Activated B cell treated with CpG ODN at 0.5 μM for 24 hours (primary cell): ENCODE measurements around the gene CCR9. TPM values are rescaled to one million over a fixed set of nuclear protein-coding genes. Genes with fewer than 3 reads are reported as not detected.

ENCODE experiments used
- ATAC-seq: fragments of 200-7000 bp; cut with Tn5 transposase; one replicate; pipeline ENCODE4 v1.10.0; 2021; ENCODE audit warnings: low read depth, mild to moderate bottlenecking, moderate library complexity
- CTCF ChIA-PET: fragments of 350-600 bp; sonication (Branson Sonifier 250); formaldehyde crosslinking; loops from one replicate; lab custom pipeline; 2021; ENCODE audit warnings: antibody characterized with exemption; lab: Charles Lee
- POLR2A ChIA-PET: fragments of 350-600 bp; sonication (Branson Sonifier 250); formaldehyde crosslinking; loops from one replicate; lab custom pipeline; 2021; ENCODE audit warnings: antibody characterized with exemption; lab: Charles Lee
- DNase-seq: peaks from one replicate; pipeline ENCODE4 v3.0.0; 2022
- H3K27ac Mint-ChIP-seq: one replicate; pipeline ENCODE4 v1.8.0; 2020; ENCODE audit warnings: mixed read lengths
- H3K27me3 Mint-ChIP-seq: one replicate; pipeline ENCODE4 v1.8.0; 2021; ENCODE audit warnings: mixed read lengths
- H3K36me3 Mint-ChIP-seq: one replicate; pipeline ENCODE4 v1.8.0; 2021; ENCODE audit warnings: low read depth, mixed read lengths
- H3K4me1 Mint-ChIP-seq: one replicate; pipeline ENCODE4 v1.8.0; 2021; ENCODE audit warnings: mixed read lengths
- H3K4me3 Mint-ChIP-seq: one replicate; pipeline ENCODE4 v1.8.0; 2020; ENCODE audit warnings: mild to moderate bottlenecking, mixed read lengths
- H3K9me3 Mint-ChIP-seq: one replicate; pipeline ENCODE4 v1.8.0; 2020; ENCODE audit warnings: mixed read lengths
- intact Hi-C: fragments of 100-400 bp; cut with micrococcal nuclease; formaldehyde crosslinking; loops from one replicate; pipeline ENCODE4 v1.15.1; 2024
- total RNA-seq: library from RNA; stranded (reverse); gene quantifications from 2 replicates; pipeline ENCODE4 v1.2.3, GENCODE V29; 2022
- TF ChIP-seq, protein P1 (sequence below): fragments of 200-600 bp; IDR thresholded peaks from one replicate; pipeline ENCODE4 v1.8.0; 2022; ENCODE audit warnings: antibody characterized with exemption, mild to moderate bottlenecking

Gene CCR9, protein sequence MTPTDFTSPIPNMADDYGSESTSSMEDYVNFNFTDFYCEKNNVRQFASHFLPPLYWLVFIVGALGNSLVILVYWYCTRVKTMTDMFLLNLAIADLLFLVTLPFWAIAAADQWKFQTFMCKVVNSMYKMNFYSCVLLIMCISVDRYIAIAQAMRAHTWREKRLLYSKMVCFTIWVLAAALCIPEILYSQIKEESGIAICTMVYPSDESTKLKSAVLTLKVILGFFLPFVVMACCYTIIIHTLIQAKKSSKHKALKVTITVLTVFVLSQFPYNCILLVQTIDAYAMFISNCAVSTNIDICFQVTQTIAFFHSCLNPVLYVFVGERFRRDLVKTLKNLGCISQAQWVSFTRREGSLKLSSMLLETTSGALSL
- total RNA-seq: 0.44 and 0.84 TPM in 2 replicates

DNA sequence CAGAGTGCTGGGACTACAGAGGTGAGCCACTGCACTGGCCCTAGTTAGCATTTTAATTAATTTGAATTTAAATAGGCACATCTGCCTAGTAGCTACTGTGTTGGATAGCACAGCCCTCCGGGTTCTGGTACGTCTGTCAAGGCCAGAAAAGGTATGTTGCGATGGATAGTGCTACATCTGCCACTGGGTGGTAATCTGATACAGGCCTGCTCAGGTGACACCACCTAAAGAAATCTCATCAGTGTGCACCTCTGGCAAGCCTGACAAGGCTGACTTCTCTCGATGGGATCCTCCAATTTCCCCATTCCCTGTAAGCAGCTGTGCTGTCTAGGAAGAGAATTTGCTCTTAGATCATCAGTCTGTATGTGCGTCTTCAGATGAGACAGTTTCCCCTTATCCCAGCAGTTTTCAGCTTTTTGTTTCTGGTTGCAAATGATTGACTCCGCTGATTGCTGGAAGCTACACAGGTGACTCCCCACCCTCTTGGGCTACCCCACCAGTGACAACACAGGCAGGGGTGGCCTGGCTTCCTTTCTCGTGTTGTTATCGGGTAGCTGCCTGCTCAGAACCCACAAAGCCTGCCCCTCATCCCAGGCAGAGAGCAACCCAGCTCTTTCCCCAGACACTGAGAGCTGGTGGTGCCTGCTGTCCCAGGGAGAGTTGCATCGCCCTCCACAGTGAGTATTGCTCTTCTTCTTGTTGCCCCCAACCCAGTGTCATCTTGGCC lies at the start of gene CCR9:
CCR9 (plus strand) TSS at position 565 of the 727 bp plus-strand sequence. CDS start 8,391 bp downstream, outside the sequence.
- Mint-ChIP-seq H3K9me3 (no peaks in the 10 kb centered on the region), H3K36me3 (no peaks in the 10 kb centered on the region), H3K4me1 (peaks cover 32% of the 10 kb centered on the region), H3K27me3 (peaks cover 3% of the 10 kb centered on the region), H3K27ac (no peak within 1 kb of the TSS), H3K4me3 (no peak within 1 kb of the TSS)
- DNase-seq (no peak), ATAC-seq (no peak)
- ChIA-PET POLR2A (no interaction called here), CTCF (no interaction called here)
- intact Hi-C loops: no loop called here
- TF ChIP-seq, protein P1, sequence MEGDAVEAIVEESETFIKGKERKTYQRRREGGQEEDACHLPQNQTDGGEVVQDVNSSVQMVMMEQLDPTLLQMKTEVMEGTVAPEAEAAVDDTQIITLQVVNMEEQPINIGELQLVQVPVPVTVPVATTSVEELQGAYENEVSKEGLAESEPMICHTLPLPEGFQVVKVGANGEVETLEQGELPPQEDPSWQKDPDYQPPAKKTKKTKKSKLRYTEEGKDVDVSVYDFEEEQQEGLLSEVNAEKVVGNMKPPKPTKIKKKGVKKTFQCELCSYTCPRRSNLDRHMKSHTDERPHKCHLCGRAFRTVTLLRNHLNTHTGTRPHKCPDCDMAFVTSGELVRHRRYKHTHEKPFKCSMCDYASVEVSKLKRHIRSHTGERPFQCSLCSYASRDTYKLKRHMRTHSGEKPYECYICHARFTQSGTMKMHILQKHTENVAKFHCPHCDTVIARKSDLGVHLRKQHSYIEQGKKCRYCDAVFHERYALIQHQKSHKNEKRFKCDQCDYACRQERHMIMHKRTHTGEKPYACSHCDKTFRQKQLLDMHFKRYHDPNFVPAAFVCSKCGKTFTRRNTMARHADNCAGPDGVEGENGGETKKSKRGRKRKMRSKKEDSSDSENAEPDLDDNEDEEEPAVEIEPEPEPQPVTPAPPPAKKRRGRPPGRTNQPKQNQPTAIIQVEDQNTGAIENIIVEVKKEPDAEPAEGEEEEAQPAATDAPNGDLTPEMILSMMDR: no peak

DNA sequence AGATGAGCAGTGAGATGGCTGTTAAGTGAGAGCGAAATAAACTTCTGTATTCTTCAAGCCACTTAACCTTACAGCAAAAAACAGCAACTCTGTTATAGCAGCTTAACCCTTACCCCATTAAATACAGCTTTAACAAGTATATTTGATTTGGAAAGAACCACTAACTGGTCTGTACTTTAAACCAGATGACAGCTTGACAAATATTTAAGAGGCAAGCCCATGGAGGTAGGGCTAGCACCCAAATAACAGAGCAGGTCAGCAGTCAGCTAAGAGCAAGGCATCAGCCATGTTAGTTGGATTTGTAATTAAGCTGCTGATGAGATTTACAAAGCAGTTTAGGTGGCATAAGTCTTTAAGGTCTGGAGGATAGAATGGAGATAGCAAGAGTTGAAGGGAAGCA lies 47.9 kb upstream of the CCR9 start:
- intact Hi-C loops: no loop called here
- CTCF ChIA-PET: no interaction called here
- POLR2A ChIA-PET: no interaction called here
- Mint-ChIP-seq H3K27ac (no peak overlapping the region), H3K4me3 (no peak overlapping the region), H3K4me1 (peaks cover 20% of the 10 kb centered on the region), H3K9me3 (no peaks in the 10 kb centered on the region), H3K36me3 (peaks cover 26% of the 10 kb centered on the region), H3K27me3 (peaks cover 2% of the 10 kb centered on the region)
- TF ChIP-seq, protein P1: no peak
- no peak for DNase-seq
- ATAC-seq: no peak

DNA sequence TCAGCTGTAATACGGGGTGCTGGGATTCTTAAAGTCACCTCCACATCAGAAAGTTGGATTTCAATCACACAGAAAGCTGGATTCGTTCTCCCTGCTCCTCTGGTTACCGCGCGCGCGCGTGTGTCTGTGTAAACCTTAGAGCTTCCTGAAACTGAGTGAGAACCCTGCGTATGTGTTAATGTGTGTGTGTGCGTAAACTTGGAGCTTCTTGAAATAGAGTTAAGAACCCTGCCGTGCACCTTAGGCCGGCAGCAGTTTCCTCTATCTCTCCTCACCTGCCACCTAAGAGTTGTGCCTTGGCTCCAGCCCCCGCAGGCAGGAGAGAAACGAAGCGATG lies 45.0 kb upstream of the CCR9 start:
- DNase-seq: no peak

DNA sequence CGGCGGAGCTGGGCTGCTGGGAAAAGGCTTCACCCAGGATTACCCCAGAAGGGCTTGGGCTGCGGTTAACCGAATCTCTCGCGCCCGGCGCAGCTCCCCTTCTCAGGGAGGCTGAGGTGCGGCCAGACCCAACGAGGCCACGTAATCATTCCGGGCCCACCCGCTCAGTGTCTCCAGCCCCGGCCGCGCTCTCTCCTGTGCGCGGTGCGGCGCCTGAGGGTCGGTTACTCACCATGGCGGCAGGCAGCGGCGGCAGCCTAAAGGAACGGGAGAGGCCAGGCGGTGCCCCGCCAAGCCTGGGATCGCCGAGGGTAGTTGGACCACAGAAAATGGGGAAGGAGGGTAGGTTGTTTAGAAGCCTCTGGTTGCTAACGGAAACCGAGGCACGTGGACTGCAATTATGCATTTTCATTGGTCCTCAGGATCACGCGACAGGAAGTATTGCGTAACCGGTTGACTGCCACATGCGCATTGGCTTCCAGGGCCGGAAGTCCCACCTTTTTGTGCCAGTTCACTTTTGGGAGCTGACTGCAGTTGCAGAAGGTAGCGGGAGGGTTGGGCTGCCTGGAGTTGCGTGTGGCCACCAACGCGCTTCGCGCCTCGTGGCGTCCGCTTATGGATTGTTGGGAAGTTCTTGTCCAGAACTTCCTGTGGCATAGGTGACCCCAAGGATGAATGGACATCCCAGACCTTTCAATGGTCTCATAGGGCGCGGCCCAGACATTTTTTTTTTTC lies 44.4 kb upstream of the CCR9 start, which contains the start of gene LZTFL1:
LZTFL1 (minus strand) TSS at position 363 of the 735 bp plus-strand sequence; CDS start at position 235, 128 bp downstream.
- DNase-seq (peak; percentile 80), ATAC-seq (peak; percentile 88)
- Mint-ChIP-seq H3K4me1 (peaks cover 25% of the 10 kb centered on the region), H3K9me3 (no peaks in the 10 kb centered on the region), H3K4me3 (peak within 1 kb of the TSS; percentile 97), H3K36me3 (peaks cover 7% of the 10 kb centered on the region), H3K27me3 (peaks cover 2% of the 10 kb centered on the region), H3K27ac (peak within 1 kb of the TSS; percentile 93)
- POLR2A ChIA-PET: interaction anchor here (0.6 to 2.6 kb wide), 5 partner anchors 11 to 154 kb away, joined by 3 to 8 read pairs (median 3); partner anchors contain the start of gene FYCO1
- intact Hi-C loops: loop anchor here (1.0 to 10.0 kb wide), 6 partner anchors 50 to 693 kb away; partner anchors contain the start of genes FYCO1 and SACM1L
- CTCF ChIA-PET: interaction anchor here (0.9 to 1.4 kb wide), 6 partner anchors 9 to 97 kb away, joined by 3 to 5 read pairs (median 4); no protein-coding TSS in a partner anchor
- TF ChIP-seq, protein P1: no peak

More for the DNA sequence above, 45.0 kb upstream of the CCR9 start:
- Mint-ChIP-seq H3K4me3 (peak overlapping the region; percentile 97), H3K36me3 (peaks cover 10% of the 10 kb centered on the region), H3K27ac (peak overlapping the region; percentile 93), H3K4me1 (peaks cover 25% of the 10 kb centered on the region), H3K9me3 (no peaks in the 10 kb centered on the region), H3K27me3 (peaks cover 2% of the 10 kb centered on the region)
- intact Hi-C loops: loop anchor here (5.0 to 10.0 kb wide), 4 partner anchors 51 to 693 kb away; partner anchors contain the start of gene FYCO1
- TF ChIP-seq, protein P1: no peak
- POLR2A ChIA-PET: interaction anchor here (2.6 kb wide), 1 partner anchor 64 kb away, joined by 8 read pairs; no protein-coding TSS in a partner anchor
- CTCF ChIA-PET: interaction anchor here (0.9 to 1.4 kb wide), 8 partner anchors 9 to 97 kb away, joined by 3 to 5 read pairs (median 3); no protein-coding TSS in a partner anchor
- ATAC-seq: peak; percentile 26
